T-helper 1 cell treated with Interleukin-12 subunit alpha and Interleukin-12 subunit beta and Interleukin-4 antibody, amounts not matched to agents 30 ng/mL and 1 ng/mL, for 36 hours (primary cell): ENCODE results near the gene PATJ. TPM values are rescaled to one million over a fixed set of nuclear protein-coding genes. Genes with fewer than 3 reads are reported as not detected.

ENCODE experiments used
- intact Hi-C: fragments of 100-400 bp; cut with micrococcal nuclease; formaldehyde crosslinking; loops from one replicate; pipeline ENCODE4 v1.15.1; 2024
- total RNA-seq: library from RNA; stranded (reverse); gene quantifications from 2 replicates; pipeline ENCODE4 v1.2.3, GENCODE V29; 2022

Gene PATJ
- total RNA-seq, 1 donor from 2014 or later, result 19.4 TPM

- intact Hi-C loops, result no loop called here
Measured at GRCh38 chr1:62040450-62040849, 298.2 kb downstream of the PATJ start.

DNA sequence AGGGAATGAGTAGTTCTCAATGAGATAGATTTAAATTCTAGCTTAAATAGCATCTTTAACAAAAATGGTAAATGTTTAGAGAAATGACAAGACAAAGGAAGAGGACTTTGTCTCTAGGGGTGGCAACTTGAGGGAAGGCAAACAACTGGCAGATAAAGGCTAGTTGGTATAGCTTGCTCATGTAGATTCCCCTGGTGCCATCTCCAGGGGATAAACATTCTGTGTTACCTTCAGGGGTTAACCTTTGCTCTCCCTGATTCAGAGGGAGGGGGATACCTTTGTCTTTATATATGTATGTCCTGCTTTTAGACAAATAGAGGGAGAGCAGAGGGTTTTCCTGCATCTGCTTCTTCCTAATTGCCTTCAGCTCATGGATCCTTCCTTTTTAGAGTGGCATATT is 298.7 kb downstream of the PATJ start:
- intact Hi-C loops, result no loop called here

DNA sequence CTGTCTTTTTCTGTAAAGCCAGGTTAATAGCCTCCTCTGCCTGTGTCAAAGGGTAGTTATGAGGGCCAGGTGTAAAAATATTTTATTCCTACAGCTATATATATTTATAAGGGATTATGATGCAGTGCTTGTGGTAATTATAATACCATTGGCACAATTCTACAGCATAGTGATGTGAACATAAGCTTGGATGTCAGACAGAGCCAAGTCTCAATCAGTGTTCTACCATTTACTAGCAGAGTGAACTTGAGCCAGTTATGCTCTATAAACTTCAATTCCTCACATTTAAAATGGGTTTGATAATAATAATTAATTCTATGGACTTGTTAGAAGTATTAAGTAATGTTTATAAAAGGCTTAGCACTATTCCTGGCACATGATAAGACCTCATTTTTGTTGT is 300.9 kb downstream of the PATJ start:
- intact Hi-C loops, result no loop called here

GRCh38 chr1:62045574-62045973 is 303.3 kb downstream of the PATJ start:
- intact Hi-C loops, result no loop called here

DNA sequence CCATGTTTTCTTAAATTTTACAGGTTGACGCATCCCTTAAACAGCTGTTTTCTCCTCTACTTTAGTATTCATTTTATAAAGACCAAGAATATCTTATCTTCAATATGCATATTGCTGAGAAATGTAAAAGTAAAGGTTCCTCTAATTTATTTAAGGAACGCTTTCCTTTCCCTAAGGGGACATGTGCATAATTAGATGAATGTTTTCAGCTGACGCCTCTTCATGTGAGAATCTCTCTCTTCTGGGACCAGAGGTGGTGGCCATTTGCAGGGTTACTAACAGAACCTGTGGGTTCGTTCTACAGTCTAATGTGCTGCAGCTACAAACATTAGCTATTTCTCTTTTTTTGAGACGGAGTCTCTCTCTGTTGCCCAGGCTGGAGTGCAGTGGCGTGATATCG is 304.6 kb downstream of the PATJ start:
- intact Hi-C loops, result no loop called here

- intact Hi-C loops, result no loop called here
Measured at GRCh38 chr1:62050165-62050564, 307.9 kb downstream of the PATJ start.

DNA sequence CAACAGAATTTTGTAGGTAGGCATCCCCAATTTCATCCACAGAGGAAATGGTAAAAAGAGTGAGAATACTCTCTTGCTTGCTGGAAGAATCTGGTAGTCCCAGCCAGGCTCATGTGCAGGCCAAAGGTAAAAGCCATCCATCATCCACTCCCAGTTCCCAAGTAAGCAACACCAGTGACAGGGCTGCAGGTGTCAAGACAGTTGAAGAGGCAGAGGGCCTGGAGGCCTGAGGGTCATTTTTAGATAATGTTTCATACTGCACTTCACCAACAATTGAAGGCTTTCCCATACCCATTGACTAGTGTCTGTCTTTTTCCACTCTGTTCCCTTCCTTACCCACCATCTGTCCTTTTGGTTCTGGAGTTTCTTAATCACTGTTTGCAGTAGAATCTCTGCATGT is 310.7 kb downstream of the PATJ start:
- intact Hi-C loops, result no loop called here

DNA sequence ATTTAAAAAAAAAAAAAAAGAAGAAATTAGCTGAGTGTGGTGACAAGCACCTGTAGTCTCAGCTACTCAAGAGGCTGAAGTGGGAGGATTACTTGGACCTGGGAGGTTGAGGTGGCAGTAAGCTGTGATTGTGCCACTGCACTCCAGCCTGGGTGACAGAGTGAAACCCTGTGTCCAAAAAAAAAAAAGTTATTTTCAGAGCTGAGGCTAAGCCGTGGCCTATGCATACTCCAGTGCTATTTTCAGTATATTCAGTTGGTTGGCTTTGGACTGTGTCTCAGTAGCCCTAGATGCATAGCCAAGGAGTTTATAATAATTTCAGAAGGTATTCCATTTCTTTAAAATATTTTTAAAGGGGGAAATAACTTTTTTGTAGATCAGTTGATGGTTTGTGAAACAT is 311.9 kb downstream of the PATJ start:
- intact Hi-C loops, result no loop called here

DNA sequence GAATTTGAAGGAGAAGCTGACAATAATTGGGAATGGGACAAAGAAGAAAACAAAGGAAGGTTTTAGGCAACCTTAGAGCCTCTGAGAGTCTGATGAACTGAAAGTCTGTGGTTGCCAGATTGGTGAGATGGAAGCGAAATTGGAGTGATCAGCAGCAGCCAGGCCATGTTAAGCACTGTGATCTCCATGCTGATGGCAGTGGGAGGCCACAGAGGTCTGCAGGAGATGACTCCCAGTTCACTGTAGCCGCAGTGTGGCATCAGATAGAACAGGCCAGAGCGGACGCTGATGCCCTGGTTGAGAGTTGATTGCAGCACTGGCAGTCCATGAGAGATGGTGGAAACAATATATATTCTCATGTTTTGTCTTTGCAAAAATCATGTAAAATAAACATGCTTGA is 314.9 kb downstream of the PATJ start:
- intact Hi-C loops, result no loop called here

GRCh38 chr1:62057641-62058290 is 315.5 kb downstream of the PATJ start:
- intact Hi-C loops, result no loop called here

- intact Hi-C loops, result no loop called here
Measured at GRCh38 chr1:62058956-62059355, 316.7 kb downstream of the PATJ start.

DNA sequence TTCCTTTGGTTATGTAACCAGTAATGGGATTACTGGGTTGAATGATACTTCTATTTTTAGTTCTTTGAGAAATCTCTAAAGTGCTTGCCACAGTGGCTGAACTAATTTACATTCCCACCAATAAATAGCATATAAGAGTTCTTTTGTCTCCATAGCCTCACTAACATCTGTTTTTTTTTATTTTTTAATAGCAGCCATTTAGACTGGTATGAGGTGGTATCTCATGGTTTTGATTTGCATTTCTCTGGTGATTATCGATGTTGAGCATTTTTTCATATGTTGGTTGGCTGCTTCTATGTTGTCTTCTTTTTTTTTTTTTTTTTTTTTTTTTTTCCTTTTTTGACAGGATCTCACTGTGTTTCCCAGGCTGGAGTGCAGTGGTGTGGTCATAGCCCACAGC is 319.8 kb downstream of the PATJ start:
- intact Hi-C loops, result no loop called here

DNA sequence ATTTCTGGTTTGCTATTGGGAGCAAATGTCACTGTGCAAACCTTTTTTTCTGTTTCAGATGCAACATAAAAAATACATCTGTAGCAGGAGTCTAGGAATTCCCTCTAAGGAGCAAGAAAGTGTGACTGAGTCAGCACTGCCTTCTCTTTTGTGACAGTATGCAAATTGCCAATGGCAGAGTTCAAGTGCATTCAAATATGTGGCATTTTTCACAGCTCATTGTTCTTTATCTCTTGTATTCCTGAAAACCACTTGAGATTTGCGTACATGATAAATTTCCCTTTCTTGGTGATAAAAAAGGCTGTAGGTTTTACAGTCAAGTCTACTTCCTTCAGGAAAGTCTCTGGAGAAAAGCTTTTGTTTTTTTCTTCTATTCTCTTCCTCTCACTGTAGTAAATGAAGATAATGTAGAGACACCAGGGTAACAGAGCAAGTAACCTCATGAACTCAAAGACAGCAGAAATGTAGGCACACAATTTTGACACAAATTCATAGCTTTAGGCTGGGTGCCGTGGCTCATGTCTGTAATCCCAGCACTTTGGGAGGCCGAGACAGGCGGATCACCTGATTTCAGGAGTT is 322.6 kb downstream of the PATJ start:
- intact Hi-C loops, result no loop called here

GRCh38 chr1:62066713-62067112 is 324.4 kb downstream of the PATJ start:
- intact Hi-C loops, result no loop called here

DNA sequence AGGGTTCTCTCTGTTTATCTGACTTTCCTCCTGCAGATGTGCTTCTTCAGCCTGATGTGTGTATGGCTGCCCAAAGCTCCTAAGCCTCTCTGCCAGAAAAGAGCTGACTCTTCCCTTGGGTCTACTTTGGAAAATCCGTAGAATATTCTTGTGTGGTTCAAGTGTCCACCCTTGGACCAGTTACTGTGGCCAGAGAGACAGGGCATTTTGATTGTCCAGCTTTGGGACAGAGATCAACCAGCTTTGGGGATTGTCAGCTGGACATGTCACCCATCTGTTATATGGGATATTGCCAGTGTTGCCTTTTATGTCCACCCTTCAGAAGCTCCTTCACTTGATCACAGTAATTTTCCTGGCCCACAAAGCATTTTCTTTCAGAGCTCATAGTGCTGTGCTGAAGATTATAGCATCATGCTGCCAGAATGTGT is 326.1 kb downstream of the PATJ start:
- intact Hi-C loops, result no loop called here

DNA sequence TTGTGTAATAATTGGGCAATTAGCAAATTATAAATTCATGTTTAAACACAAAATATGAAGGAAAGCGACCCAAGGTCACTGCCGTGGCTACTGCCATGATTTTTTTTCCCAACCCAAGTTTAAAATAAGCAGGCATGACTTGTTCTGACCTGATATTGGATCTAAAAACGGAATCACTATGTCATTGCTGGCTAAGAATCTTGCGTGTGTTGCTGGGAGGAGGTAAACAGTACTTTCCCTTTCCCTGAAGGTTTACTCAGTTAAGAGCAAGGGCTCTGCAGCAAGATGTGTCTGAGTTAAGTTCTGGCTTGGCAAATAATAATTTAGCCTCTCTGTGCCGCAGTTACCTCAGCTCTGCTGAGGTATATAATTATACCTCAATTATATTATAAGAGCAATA is 326.7 kb downstream of the PATJ start:
- intact Hi-C loops, result no loop called here

GRCh38 chr1:62070384-62071011 is 328.2 kb downstream of the PATJ start:
- intact Hi-C loops, result no loop called here

- intact Hi-C loops, result no loop called here
Measured at GRCh38 chr1:62071695-62072094, 329.4 kb downstream of the PATJ start.

- intact Hi-C loops, result no loop called here
Measured at GRCh38 chr1:62076286-62076685, 334.0 kb downstream of the PATJ start.

- intact Hi-C loops, result no loop called here
Measured at GRCh38 chr1:62077821-62078220, 335.5 kb downstream of the PATJ start.

DNA sequence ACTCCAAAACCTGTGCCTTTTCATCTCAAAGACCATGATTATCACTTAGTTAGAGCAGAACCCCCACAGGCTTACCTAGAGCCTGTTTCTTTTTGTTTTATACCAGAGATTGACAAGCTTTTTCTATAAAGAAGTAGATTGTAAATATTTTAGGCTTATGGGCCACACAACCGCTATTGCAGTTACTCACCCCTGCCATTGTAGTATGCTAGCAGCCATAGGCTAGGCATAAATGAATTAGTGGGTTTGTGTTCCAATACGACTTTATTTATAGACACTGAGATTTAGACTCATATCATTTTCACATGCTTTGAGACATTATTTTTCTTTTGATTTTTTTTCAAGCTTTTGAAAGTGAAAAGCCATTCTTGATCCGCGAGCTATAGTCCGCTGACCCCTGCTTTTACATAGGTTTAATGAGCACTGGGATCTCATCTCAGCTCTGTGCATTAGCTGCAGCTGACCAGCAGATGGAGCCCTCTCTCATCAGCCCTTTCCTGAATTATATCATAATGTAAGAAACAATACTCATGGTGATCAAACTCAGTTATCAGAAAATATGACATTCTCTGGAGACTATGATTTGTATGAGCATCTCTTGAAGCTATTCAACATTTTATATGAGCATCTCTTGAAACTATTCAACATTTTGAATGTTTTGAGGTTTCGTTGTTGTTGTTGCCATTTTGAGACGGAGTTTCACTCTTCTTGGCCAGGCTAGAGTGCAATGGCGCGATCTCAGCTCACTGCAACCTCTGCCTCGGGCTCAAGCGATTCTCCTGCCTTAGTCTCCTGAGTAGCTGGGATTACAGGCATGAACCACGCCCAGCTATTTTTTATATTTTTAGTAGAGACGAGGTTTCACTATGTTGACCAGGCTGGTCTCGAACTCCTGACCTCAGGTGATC is 340.4 kb downstream of the PATJ start:
- intact Hi-C loops, result loop anchor here (1.0 kb wide), 4 partner anchors 49 to 664 kb away; no protein-coding TSS in a partner anchor
